ENCODE results near the gene NOS1AP.

NOS1AP gene

DNA sequence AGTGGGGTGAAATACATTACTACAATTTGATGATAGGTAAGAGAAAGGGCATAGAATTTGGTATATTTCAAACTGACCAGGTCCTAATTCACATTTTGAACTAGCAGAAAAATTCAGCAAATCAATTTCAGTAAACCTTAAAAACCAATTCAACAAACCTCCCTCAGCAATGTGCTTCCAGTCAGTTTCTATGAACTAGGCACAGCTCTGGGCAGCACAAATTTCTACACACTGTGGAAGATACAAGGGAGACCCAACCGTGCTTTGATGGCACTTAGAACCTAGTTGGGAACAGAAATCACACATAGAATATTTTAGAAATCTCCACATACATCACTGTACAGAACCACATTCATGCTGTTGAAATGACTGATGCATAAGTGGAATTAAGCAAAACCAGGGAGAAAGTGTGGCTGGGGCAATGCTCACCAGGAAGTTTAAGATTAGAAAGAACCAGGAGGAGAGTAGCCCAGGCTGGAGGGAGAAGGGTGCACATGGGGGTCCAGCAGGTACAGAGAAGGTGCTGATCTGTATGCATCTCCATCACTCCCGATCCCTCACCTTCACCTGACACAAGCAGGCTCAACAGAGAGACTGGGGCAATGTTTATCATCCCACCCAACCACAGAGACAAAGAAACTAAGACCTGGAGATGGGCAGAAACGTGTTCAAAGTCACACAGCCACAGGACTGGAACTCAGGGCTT is 326.9 kb downstream of the NOS1AP start:
- no peaks in the 10 kb centered on the region for H3K27me3 ChIP-seq (ENCODE audit: insufficient read depth, low read length, poor library complexity, severe bottlenecking)
- peak overlapping the region; percentile 20; the same call in 1 of the 2 replicates for H2AFZ ChIP-seq (ENCODE audit: low read length)
- no peak overlapping the region for H3K4me2 ChIP-seq (ENCODE audit: low read depth, low read length, poor library complexity, severe bottlenecking)
- no peak for TF ChIP-seq EZH2phosphoT487 (IDR thresholded peaks at IDR 0.05; ENCODE audit: borderline replicate concordance)
- TF ChIP-seq, protein P1, sequence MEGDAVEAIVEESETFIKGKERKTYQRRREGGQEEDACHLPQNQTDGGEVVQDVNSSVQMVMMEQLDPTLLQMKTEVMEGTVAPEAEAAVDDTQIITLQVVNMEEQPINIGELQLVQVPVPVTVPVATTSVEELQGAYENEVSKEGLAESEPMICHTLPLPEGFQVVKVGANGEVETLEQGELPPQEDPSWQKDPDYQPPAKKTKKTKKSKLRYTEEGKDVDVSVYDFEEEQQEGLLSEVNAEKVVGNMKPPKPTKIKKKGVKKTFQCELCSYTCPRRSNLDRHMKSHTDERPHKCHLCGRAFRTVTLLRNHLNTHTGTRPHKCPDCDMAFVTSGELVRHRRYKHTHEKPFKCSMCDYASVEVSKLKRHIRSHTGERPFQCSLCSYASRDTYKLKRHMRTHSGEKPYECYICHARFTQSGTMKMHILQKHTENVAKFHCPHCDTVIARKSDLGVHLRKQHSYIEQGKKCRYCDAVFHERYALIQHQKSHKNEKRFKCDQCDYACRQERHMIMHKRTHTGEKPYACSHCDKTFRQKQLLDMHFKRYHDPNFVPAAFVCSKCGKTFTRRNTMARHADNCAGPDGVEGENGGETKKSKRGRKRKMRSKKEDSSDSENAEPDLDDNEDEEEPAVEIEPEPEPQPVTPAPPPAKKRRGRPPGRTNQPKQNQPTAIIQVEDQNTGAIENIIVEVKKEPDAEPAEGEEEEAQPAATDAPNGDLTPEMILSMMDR (conservative IDR thresholded peaks at IDR 0.05; ENCODE audit: low read length): no peak
- no peaks in the 10 kb centered on the region for H4K20me1 ChIP-seq (ENCODE audit: insufficient read depth, low read length, poor library complexity, severe bottlenecking)
- H3K4me1 ChIP-seq (ENCODE audit: insufficient read depth, low read length, poor library complexity, severe bottlenecking): no peaks in the 10 kb centered on the region
- H3K4me3 ChIP-seq (ENCODE audit: low read length, poor library complexity, severe bottlenecking): no peak overlapping the region
- no peaks in the 10 kb centered on the region for H3K36me3 ChIP-seq (ENCODE audit: insufficient read depth, low read length)
- H3K9me2 ChIP-seq (replicated peaks; ENCODE audit: low read depth, low read length): no peaks in the 10 kb centered on the region
- H3K9ac ChIP-seq (ENCODE audit: low read depth, low read length, poor library complexity, severe bottlenecking): no peak overlapping the region
- H3K79me2 ChIP-seq (ENCODE audit: insufficient read depth, low read length): no peaks in the 10 kb centered on the region
- no peaks in the 10 kb centered on the region for H3K9me3 ChIP-seq (ENCODE audit: insufficient read depth, low read depth, low read length)
- no peaks in the 10 kb centered on the region for H3F3A ChIP-seq (ENCODE audit: low read depth)

DNA sequence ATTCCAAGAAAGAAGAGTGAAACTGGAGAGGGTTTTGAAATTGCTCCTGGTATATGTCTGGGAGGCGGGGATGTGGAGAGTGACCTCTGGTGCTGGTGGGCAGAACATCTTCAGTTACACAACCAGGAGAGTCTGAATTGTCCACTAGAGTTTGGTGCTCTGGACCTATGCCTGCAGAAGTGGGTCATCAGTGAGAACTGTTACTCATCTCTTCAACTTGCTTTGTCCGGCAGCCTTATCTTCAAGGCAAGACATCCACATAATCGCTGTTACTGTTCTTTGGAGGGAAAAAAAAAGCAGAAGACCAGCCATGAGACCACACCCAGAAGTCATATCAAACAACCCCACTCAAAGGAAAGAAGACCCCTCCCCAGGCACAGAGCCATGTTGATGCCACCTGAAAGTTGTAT is 327.6 kb downstream of the NOS1AP start:
- Histone ChIP-seq H3K4me2 (ENCODE audit: low read depth, low read length, poor library complexity, severe bottlenecking) (no peak overlapping the region), H3K4me1 (ENCODE audit: insufficient read depth, low read length, poor library complexity, severe bottlenecking) (no peaks in the 10 kb centered on the region), H3K9me3 (ENCODE audit: insufficient read depth, low read depth, low read length) (no peaks in the 10 kb centered on the region), H3K79me2 (ENCODE audit: insufficient read depth, low read length) (no peaks in the 10 kb centered on the region), H3K9ac (ENCODE audit: low read depth, low read length, poor library complexity, severe bottlenecking) (no peak overlapping the region), H2AFZ (ENCODE audit: low read length) (0 out of 2 replicates have a peak overlapping the region, but pooled peaks have one; percentile 20), H3K4me3 (ENCODE audit: low read length, poor library complexity, severe bottlenecking) (no peak overlapping the region), H4K20me1 (ENCODE audit: insufficient read depth, low read length, poor library complexity, severe bottlenecking) (no peaks in the 10 kb centered on the region), H3F3A (ENCODE audit: low read depth) (no peaks in the 10 kb centered on the region), H3K9me2 (replicated peaks; ENCODE audit: low read depth, low read length) (no peaks in the 10 kb centered on the region), H3K36me3 (ENCODE audit: insufficient read depth, low read length) (no peaks in the 10 kb centered on the region), H3K27me3 (ENCODE audit: insufficient read depth, low read length, poor library complexity, severe bottlenecking) (no peaks in the 10 kb centered on the region)
- no peak for TF ChIP-seq EZH2phosphoT487 (IDR thresholded peaks at IDR 0.05; ENCODE audit: borderline replicate concordance)
- TF ChIP-seq, protein P1 (conservative IDR thresholded peaks at IDR 0.05; ENCODE audit: low read length): peak; percentile 34; the same call in 1 of the 2 replicates

GRCh38 chr1:162397943-162398560 is 328.6 kb downstream of the NOS1AP start:
- Histone ChIP-seq H4K20me1 (ENCODE audit: insufficient read depth, low read length, poor library complexity, severe bottlenecking) (no peaks in the 10 kb centered on the region), H3F3A (ENCODE audit: low read depth) (no peaks in the 10 kb centered on the region), H3K4me3 (ENCODE audit: low read length, poor library complexity, severe bottlenecking) (no peak overlapping the region), H3K79me2 (ENCODE audit: insufficient read depth, low read length) (no peaks in the 10 kb centered on the region), H2AFZ (ENCODE audit: low read length) (no peak overlapping the region), H3K4me1 (ENCODE audit: insufficient read depth, low read length, poor library complexity, severe bottlenecking) (no peaks in the 10 kb centered on the region), H3K9me3 (ENCODE audit: insufficient read depth, low read depth, low read length) (no peaks in the 10 kb centered on the region), H3K9me2 (replicated peaks; ENCODE audit: low read depth, low read length) (no peaks in the 10 kb centered on the region), H3K36me3 (ENCODE audit: insufficient read depth, low read length) (no peaks in the 10 kb centered on the region), H3K27me3 (ENCODE audit: insufficient read depth, low read length, poor library complexity, severe bottlenecking) (no peaks in the 10 kb centered on the region), H3K4me2 (ENCODE audit: low read depth, low read length, poor library complexity, severe bottlenecking) (no peak overlapping the region), H3K9ac (ENCODE audit: low read depth, low read length, poor library complexity, severe bottlenecking) (no peak overlapping the region)
- TF ChIP-seq, protein P1 (conservative IDR thresholded peaks at IDR 0.05; ENCODE audit: low read length): no peak
- no peak for TF ChIP-seq EZH2phosphoT487 (IDR thresholded peaks at IDR 0.05; ENCODE audit: borderline replicate concordance)
